HG03025 (cell line): ENCODE results near the gene FAM200B.
A peak's percentile ranks its signal among the peaks of the same experiment; 100 is the strongest.

Experiments used
- ATAC-seq: cut with Tn5 transposase; IDR thresholded peaks from one replicate; pipeline ENCODE4 v1.9.1; 2021; ENCODE audit warnings: mild to moderate bottlenecking, moderate library complexity; ENCODE audit not compliant: unreplicated experiment, low FRiP score

Gene FAM200B

GRCh38 chr4:15681372-15682241 is at the start of gene FAM200B:
Gene FAM200B, plus strand, starts transcription at chr4:15681827. Its CDS starts 5,151 bp downstream, at chr4:15686978.
- peak; percentile 94 for ATAC-seq

- no peak for ATAC-seq
Observed at GRCh38 chr4:15636818-15637217, 44.8 kb upstream of the FAM200B start.

- no peak for ATAC-seq
Observed at GRCh38 chr4:15638418-15638817, 43.2 kb upstream of the FAM200B start.

- ATAC-seq = peak; percentile 43
Observed at GRCh38 chr4:15648600-15648999, 33.0 kb upstream of the FAM200B start.

- peak; percentile 36 for ATAC-seq
Observed at GRCh38 chr4:15649914-15650545, 31.6 kb upstream of the FAM200B start.

GRCh38 chr4:15651676-15652075 is 30.0 kb upstream of the FAM200B start:
- ATAC-seq = no peak

- no peak for ATAC-seq
Observed at GRCh38 chr4:15652191-15652590, 29.4 kb upstream of the FAM200B start.

GRCh38 chr4:15652841-15653240 is 28.8 kb upstream of the FAM200B start:
- no peak for ATAC-seq

- no peak for ATAC-seq
Observed at GRCh38 chr4:15653420-15653819, 28.2 kb upstream of the FAM200B start.

- ATAC-seq = no peak
Observed at GRCh38 chr4:15653864-15654592, 27.6 kb upstream of the FAM200B start.

GRCh38 chr4:15654593-15655222 is 26.9 kb upstream of the FAM200B start:
- peak; percentile 51 for ATAC-seq

GRCh38 chr4:15655223-15656037 is 26.2 kb upstream of the FAM200B start, which contains the start of gene FBXL5:
Gene FBXL5, minus strand, starts transcription at chr4:15655357. Its CDS starts 70 bp downstream, at chr4:15655287.
- peak; percentile 70 for ATAC-seq

- no peak for ATAC-seq
Observed at GRCh38 chr4:15656038-15656470, 25.6 kb upstream of the FAM200B start.

GRCh38 chr4:15657366-15657765 is 24.3 kb upstream of the FAM200B start:
- ATAC-seq = no peak

GRCh38 chr4:15658136-15658770 is 23.4 kb upstream of the FAM200B start:
- ATAC-seq = no peak

GRCh38 chr4:15658781-15659180 is 22.8 kb upstream of the FAM200B start:
- no peak for ATAC-seq

- no peak for ATAC-seq
Observed at GRCh38 chr4:15659768-15660570, 21.7 kb upstream of the FAM200B start.

GRCh38 chr4:15665753-15666365 is 15.8 kb upstream of the FAM200B start:
- ATAC-seq = no peak
